ENCODE measurements around the gene UMPS. TPM values are rescaled to one million over a fixed set of nuclear protein-coding genes. Genes with fewer than 3 reads are reported as not detected.

Gene UMPS
- polyA plus RNA-seq, 2 of the 4 experiments (the other 2 are of a cell fraction): 53.0 to 64.4 TPM

DNA sequence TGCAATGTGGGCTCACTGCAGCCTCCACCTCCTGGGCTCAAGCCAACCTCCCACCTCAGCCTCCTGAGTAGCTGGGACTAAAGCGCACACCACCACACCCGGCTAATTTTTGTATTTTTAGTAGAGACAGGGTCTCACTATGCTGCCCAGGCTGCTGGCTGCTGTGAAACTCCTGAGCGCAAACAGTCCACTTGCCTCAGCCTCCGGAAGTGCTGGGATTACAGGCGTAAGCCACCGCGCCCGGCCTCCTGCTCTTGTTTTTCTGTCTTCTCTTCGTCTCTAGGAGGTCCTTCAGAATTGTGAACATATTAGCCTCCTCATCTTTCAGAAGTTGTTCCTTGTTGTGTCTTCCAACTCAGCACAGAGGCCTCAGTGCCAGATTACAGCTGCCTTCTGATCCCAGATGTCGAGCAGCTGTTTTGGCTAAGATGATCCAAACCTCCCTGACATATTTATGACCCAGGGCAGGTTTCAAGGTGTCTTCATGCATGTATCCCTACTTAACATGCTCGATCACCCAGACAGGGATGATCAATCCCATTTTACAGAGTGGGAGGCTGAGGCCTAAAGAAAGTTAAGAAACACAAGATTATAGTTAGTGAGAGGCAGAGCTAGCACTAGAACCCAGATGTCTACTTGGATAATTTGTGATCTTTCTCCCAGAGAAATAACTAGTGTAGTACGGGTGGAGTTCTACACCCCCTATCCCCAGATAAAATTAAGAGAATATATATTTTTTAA lies 32.1 kb upstream of the UMPS start:
- no peak overlapping the region for H3K4me3 ChIP-seq
- no peak for FAIRE-seq
- no peak for DNase-seq (ENCODE audit: low read depth in 1 of 2, low spot score in 1 of 2)
- peaks cover 8% of the 10 kb centered on the region; the same call in 2 of the 3 replicates for H3K4me1 ChIP-seq
- H3K4me2 ChIP-seq: no peak overlapping the region
- no peaks in the 10 kb centered on the region for H3K9me3 ChIP-seq
- TF ChIP-seq CBX2 (IDR thresholded peaks at IDR 0.05; ENCODE audit: borderline replicate concordance, low read depth): no peak
- no peak for TF ChIP-seq CEBPB (IDR thresholded peaks at IDR 0.05)
- no peak for TF ChIP-seq RAD21 (conservative IDR thresholded peaks at IDR 0.05 in 1 of 2, IDR thresholded peaks at IDR 0.05 in 1 of 2)
- TF ChIP-seq EHF (CRISPR knock-in tag; IDR thresholded peaks at IDR 0.05): no peak
- ChIA-PET POLR2A (interaction anchor here (0.6 kb wide), 1 partner anchor 37 kb away, joined by 5 read pairs; no protein-coding TSS in a partner anchor), CTCF (interaction anchor here (1.0 to 4.3 kb wide), 5 partner anchors 9 to 139 kb away, joined by 3 to 36 read pairs (median 12); no protein-coding TSS in a partner anchor)
- ATAC-seq: no peak
- H3K27ac ChIP-seq: no peak overlapping the region
- 74% methylated on average over 12 of the region's 12 CpGs for WGBS (ENCODE audit: missing lambda C conversion rate)

DNA sequence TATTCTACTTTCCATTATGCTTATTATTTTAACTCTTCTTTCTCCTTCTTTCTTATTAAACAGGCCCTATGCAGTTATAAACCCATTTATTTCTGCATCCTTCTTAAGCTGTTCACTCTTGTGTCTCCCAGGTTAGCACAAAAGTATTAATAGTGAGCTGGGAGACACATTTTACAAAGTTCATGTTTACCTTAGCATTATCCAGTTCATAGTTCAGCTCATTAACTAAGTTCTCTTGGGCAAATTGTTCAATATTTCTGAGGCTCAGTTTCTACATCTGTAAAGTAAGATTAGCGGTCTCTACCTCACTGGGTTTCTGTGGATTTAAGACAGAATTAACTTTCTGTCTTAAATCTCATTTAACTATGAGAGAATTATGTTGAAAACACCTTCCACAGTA lies 31.2 kb upstream of the UMPS start:
- peaks cover 8% of the 10 kb centered on the region; the same call in 2 of the 3 replicates for H3K4me1 ChIP-seq
- H3K27ac ChIP-seq: no peak overlapping the region
- CTCF ChIA-PET: interaction anchor here (1.0 to 4.3 kb wide), 4 partner anchors 8 to 140 kb away, joined by 3 to 36 read pairs (median 18); no protein-coding TSS in a partner anchor
- DNase-seq (ENCODE audit: low read depth in 1 of 2, low spot score in 1 of 2) (no peak), FAIRE-seq (no peak), ATAC-seq (no peak)
- POLR2A ChIA-PET: no interaction called here
- WGBS (ENCODE audit: missing lambda C conversion rate): 88% methylated on average over 1 of the region's 1 CpG
- H3K9me3 ChIP-seq: no peaks in the 10 kb centered on the region
- H3K4me3 ChIP-seq: no peak overlapping the region
- H3K4me2 ChIP-seq: no peak overlapping the region
- no peak for TF ChIP-seq SREBF2 (IDR thresholded peaks at IDR 0.05)
- no peak for TF ChIP-seq NFE2L2 (conservative IDR thresholded peaks at IDR 0.05; ENCODE audit: low read length)
- TF ChIP-seq ZFP36 (IDR thresholded peaks at IDR 0.05; ENCODE audit: borderline replicate concordance, partially characterized antibody): no peak
- TF ChIP-seq SMC3 (IDR thresholded peaks at IDR 0.05): no peak
- TF ChIP-seq, protein P1, sequence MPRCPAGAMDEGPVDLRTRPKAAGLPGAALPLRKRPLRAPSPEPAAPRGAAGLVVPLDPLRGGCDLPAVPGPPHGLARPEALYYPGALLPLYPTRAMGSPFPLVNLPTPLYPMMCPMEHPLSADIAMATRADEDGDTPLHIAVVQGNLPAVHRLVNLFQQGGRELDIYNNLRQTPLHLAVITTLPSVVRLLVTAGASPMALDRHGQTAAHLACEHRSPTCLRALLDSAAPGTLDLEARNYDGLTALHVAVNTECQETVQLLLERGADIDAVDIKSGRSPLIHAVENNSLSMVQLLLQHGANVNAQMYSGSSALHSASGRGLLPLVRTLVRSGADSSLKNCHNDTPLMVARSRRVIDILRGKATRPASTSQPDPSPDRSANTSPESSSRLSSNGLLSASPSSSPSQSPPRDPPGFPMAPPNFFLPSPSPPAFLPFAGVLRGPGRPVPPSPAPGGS (IDR thresholded peaks at IDR 0.05): no peak
- no peak for TF ChIP-seq HEYL (CRISPR knock-in tag; IDR thresholded peaks at IDR 0.05)
- TF ChIP-seq NR3C1 (IDR thresholded peaks at IDR 0.05): no peak
- TF ChIP-seq EHF (CRISPR knock-in tag; IDR thresholded peaks at IDR 0.05): no peak
- TF ChIP-seq MAFK (IDR thresholded peaks at IDR 0.05; ENCODE audit: partially characterized antibody): no peak
- TF ChIP-seq TFCP2L1 (CRISPR knock-in tag; IDR thresholded peaks at IDR 0.05): no peak
- TF ChIP-seq, protein P2, sequence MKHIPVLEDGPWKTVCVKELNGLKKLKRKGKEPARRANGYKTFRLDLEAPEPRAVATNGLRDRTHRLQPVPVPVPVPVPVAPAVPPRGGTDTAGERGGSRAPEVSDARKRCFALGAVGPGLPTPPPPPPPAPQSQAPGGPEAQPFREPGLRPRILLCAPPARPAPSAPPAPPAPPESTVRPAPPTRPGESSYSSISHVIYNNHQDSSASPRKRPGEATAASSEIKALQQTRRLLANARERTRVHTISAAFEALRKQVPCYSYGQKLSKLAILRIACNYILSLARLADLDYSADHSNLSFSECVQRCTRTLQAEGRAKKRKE (CRISPR knock-in tag; IDR thresholded peaks at IDR 0.05; ENCODE audit: low read depth): no peak
- TF ChIP-seq MAZ (IDR thresholded peaks at IDR 0.05; ENCODE audit: borderline replicate concordance, low read depth, low read length): no peak
- no peak for TF ChIP-seq NPAS2 (CRISPR knock-in tag; IDR thresholded peaks at IDR 0.05; ENCODE audit: borderline replicate concordance)
- TF ChIP-seq RCOR1 (IDR thresholded peaks at IDR 0.05; ENCODE audit: low read depth, low read length): no peak
- TF ChIP-seq JUNB (IDR thresholded peaks at IDR 0.05): no peak

DNA sequence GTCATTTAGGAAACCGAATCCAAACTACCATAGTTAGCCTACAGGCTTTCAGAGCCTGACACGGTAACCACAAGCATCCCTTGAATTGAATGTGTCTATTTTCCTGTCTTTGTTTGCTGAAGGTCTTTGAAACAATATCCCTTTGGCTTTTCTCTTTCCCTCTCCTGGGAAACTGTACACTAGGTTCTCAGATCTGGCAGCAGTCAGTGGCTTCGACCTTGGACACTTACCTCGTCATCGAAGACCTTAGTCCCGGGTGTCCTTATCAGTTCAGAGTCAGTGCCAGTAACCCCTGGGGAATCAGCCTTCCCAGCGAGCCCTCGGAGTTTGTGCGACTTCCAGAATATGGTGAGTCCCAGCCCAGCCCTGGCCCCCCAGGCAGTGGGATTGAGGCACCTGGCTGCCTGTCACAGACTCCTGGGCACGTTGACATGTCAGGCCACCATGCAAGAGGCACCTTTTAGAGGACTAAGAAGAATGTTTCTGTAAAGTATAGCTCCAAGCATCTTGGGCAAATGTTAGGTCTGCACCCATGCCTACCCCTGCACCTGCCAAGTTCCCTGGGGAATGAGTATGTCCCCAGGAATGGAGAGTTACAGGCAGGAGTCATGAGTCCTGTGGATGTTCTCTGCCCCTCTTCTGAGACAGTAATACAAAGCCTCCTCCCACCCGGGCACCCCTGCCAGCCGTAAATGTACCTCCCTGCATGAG lies 30.4 kb upstream of the UMPS start:
- ATAC-seq (no peak; a peak in 1 of 6 replicates), DNase-seq (ENCODE audit: low read depth in 1 of 2, low spot score in 1 of 2) (no peak), FAIRE-seq (no peak)
- no peak overlapping the region for H3K27ac ChIP-seq
- 69% methylated on average over 12 of the region's 12 CpGs for WGBS (ENCODE audit: missing lambda C conversion rate)
- H3K4me2 ChIP-seq: no peak overlapping the region
- no peak overlapping the region for H3K4me3 ChIP-seq
- no peaks in the 10 kb centered on the region for H3K9me3 ChIP-seq
- POLR2A ChIA-PET: no interaction called here
- CTCF ChIA-PET: interaction anchor here (2.0 to 4.3 kb wide), 3 partner anchors 10 to 140 kb away, joined by 4 to 36 read pairs (median 31); no protein-coding TSS in a partner anchor
- H3K4me1 ChIP-seq: peaks cover 8% of the 10 kb centered on the region; the same call in 2 of the 3 replicates
- TF ChIP-seq, protein P3, sequence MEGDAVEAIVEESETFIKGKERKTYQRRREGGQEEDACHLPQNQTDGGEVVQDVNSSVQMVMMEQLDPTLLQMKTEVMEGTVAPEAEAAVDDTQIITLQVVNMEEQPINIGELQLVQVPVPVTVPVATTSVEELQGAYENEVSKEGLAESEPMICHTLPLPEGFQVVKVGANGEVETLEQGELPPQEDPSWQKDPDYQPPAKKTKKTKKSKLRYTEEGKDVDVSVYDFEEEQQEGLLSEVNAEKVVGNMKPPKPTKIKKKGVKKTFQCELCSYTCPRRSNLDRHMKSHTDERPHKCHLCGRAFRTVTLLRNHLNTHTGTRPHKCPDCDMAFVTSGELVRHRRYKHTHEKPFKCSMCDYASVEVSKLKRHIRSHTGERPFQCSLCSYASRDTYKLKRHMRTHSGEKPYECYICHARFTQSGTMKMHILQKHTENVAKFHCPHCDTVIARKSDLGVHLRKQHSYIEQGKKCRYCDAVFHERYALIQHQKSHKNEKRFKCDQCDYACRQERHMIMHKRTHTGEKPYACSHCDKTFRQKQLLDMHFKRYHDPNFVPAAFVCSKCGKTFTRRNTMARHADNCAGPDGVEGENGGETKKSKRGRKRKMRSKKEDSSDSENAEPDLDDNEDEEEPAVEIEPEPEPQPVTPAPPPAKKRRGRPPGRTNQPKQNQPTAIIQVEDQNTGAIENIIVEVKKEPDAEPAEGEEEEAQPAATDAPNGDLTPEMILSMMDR (IDR thresholded peaks at IDR 0.05): no peak
- TF ChIP-seq JUN (IDR thresholded peaks at IDR 0.05): no peak
- TF ChIP-seq ZC3H11A (IDR thresholded peaks at IDR 0.05): no peak
- TF ChIP-seq JUNB (IDR thresholded peaks at IDR 0.05): no peak
- TF ChIP-seq ZFP36 (IDR thresholded peaks at IDR 0.05; ENCODE audit: borderline replicate concordance, partially characterized antibody): no peak
- no peak for TF ChIP-seq PHF8 (IDR thresholded peaks at IDR 0.05; ENCODE audit: borderline replicate concordance, low read depth)
- no peak for TF ChIP-seq GATA3 (IDR thresholded peaks at IDR 0.05; ENCODE audit: borderline replicate concordance)
- no peak for TF ChIP-seq FOXS1 (CRISPR knock-in tag; IDR thresholded peaks at IDR 0.05)
- no peak for TF ChIP-seq CHD4 (IDR thresholded peaks at IDR 0.05; ENCODE audit: borderline replicate concordance)
- TF ChIP-seq EHMT2 (IDR thresholded peaks at IDR 0.05; ENCODE audit: low read depth): no peak
- TF ChIP-seq ESRRA (IDR thresholded peaks at IDR 0.05; ENCODE audit: borderline replicate concordance, low read length): no peak
